Daoy (cell line): ENCODE results near the gene ACAD11. TPM values are rescaled to one million over a fixed set of nuclear protein-coding genes. Genes with fewer than 3 reads are reported as not detected.

Experiments
- DNase-seq: peaks from one replicate; pipeline ENCODE4 v3.0.0-alpha.2; 2015; ENCODE audit warnings: low read depth
- total RNA-seq: library from RNA; depleted of rRNA; stranded (reverse); fragments of >200 nt; shearing (Covaris generic); gene quantifications from 2 replicates; pipeline ENCODE4 v1.2.3, GENCODE V29; 2014; rRNA removed

ACAD11 gene
- total RNA-seq, 1 experiment from 2014 or later, result 4.7 TPM

DNA sequence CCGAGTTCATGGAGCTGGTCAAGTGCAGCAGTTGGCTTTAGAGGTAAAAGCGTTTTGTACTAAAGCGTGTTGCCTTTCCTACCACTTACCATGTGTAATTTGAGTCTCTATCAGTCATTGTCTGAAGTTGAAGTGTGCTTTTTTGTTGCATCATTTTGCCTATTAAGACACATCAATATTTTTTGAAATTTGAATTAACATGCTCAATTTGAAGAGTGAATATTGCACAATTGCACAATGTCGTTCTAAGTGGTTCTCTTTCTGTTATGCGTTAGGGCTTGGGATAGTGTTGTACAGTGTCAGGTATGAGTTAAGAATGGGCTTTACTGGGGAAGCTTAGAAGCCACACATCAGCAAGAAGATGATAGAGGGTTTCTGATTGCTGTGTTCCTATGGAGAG, 146.6 kb downstream of the ACAD11 start:
- no peak for DNase-seq

DNA sequence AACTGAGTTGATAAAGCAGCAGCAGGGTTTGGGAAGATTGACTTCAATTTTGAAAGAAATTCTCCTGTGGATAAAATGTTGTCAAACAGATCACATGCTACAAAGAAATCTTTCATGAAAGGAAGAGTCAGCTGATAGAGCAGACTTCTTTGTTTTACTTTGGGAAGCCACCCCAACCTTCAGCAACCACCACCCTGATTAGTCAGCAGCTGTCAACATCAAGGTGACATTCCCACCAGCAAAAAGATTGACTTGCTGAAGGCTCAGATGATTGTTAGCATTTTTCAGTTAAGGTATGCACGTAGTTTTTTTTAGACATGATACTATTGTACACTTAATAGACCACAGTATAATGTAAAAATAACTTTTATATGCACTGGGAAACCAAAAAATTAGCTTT, 150.1 kb downstream of the ACAD11 start:
- DNase-seq, result no peak

DNA sequence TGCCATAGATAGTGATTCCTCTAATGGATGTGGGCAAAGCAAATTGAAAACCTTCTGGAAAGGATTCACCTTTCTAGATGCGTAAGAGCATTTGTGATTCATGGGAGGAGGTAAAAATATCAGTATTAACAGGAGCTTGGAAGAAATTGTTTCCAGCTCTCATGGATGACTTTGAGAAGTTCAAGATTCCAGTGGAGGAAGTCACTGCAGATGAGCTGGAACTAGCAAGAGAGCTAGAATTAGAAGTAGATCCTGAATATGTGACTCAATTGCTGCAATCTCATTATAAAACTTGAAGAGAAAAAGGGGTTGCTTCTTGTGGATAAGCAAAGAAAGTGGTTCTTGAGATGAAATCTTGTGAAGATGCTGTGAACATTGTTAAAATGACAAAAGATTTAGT, 150.5 kb downstream of the ACAD11 start:
- DNase-seq, result no peak

Other genes starting within 250 kb of the ACAD11 start
- 29.5 and 31.3 TPM in 2 replicates for gene DNAJC13, start 242.3 kb downstream of the ACAD11 start, total RNA-seq
- gene ACKR4, start 62.5 kb downstream of the ACAD11 start, total RNA-seq, result not detected in 2 replicates
- gene UBA5, start 520 bp upstream of the ACAD11 start, total RNA-seq, result 31.7 and 48.8 TPM in 2 replicates
- gene NPHP3, start 62.6 kb upstream of the ACAD11 start, total RNA-seq, result 18.4 and 40.2 TPM in 2 replicates